Left lung (tissue), 10 donors: ENCODE results near the gene GBE1. TPM values are rescaled to one million over a fixed set of nuclear protein-coding genes. Genes with fewer than 3 reads are reported as not detected.
"Not testable (repeated sequence)": the region's sequence is repeated elsewhere in the genome, so short reads cannot be mapped to it uniquely, and the experiment has no call there.

Experiments
- ATAC-seq: fragments of 200-7000 bp; cut with Tn5 transposase; one replicate; pipeline ENCODE4 v1.9.1; 2020; ENCODE audit warnings: moderate library complexity
- DNase-seq, 4 donors: peaks; one replicate each; pipeline ENCODE4 v3.0.0-alpha.2; 2013 to 2020
- H3K27ac ChIP-seq, 2 donors: fragments of 200-600 bp; sonication (generic) in 1 of 2; one replicate each; pipeline versions ENCODE4 v1.5.0 to v1.8.0; 2020 to 2021
- H3K27me3 ChIP-seq, 2 donors: fragments of 200-600 bp; sonication (generic) in 1 of 2; one replicate each; pipeline versions ENCODE4 v1.5.0 to v1.8.0; 2020 to 2021
- H3K36me3 ChIP-seq, 2 donors: fragments of 200-600 bp; sonication (generic) in 1 of 2; one replicate each; pipeline versions ENCODE4 v1.5.0 to v1.8.0; 2020 to 2021
- H3K4me1 ChIP-seq, 2 donors: fragments of 200-600 bp; one replicate each; pipeline ENCODE4 v1.8.0; 2021
- H3K4me3 ChIP-seq, 2 donors: fragments of 200-600 bp; sonication (generic) in 1 of 2; one replicate each; pipeline versions ENCODE4 v1.5.0 to v1.8.0; 2020 to 2021; ENCODE audit warnings: mild to moderate bottlenecking in 1 of 2
- H3K9me3 ChIP-seq, 2 donors: fragments of 200-600 bp; sonication (generic) in 1 of 2; one replicate each; pipeline versions ENCODE4 v1.5.0 to v1.8.0; 2020 to 2021
- CTCF ChIP-seq, 2 donors: fragments of 200-600 bp; sonication (generic) in 1 of 2; IDR thresholded peaks; one replicate each; pipeline versions ENCODE4 v1.5.0 to v1.8.0; 2021; ENCODE audit warnings: antibody characterized with exemption in 2 of 2
- intact Hi-C, 2 donors: fragments of 100-400 bp; cut with DNase I; formaldehyde crosslinking; loops; one replicate each; pipeline versions ENCODE4 v1.11.2 to v1.14.2; 2022
- polyA plus RNA-seq, 6 donors: library from polyadenylated mRNA; unstranded; fragments of 120-200 nt; gene quantifications; one replicate each; pipeline ENCODE4 v1.2.1, GENCODE V29; 2013; ENCODE audit not compliant: insufficient read length in 6 of 6
- total RNA-seq, 2 donors: library from RNA; stranded (reverse); fragmentation: NEBNext Ultra II Directional; extraction: Animal tissue kit (Norgen Biotek cat#: 25700); gene quantifications; one replicate each; pipeline ENCODE4 v1.2.1, GENCODE V29; 2021
- donor health status: DM: no; HTN: yes; CAD: no.
- donor health status: DM: no; HTN: no; CAD: no.

The GBE1 gene
- total and polyA plus RNA-seq, 8 donors, result 13.3 to 53.1 (median 16.3) TPM

- intact Hi-C loops, result no loop called here
- no peaks in the 10 kb centered on the region for H3K4me1 ChIP-seq
- H3K4me3 ChIP-seq, result no peak overlapping the region
- no peaks in the 10 kb centered on the region for H3K27me3 ChIP-seq
- DNase-seq, result peak in 2 of 4 donors; percentile 35 to 44
- H3K36me3 ChIP-seq, result no peaks in the 10 kb centered on the region
- no peak overlapping the region for H3K27ac ChIP-seq
- peaks cover 0 to 3% of the 10 kb centered on the region in 2 donors for H3K9me3 ChIP-seq
- TF ChIP-seq CTCF (IDR thresholded peaks at IDR 0.05), result no peak
- ATAC-seq, result no peak
These were observed 17.3 kb upstream of the GBE1 start for GRCh38 chr3:81778678-81779182.

- intact Hi-C loops, result no loop called here
These were observed 15.2 kb upstream of the GBE1 start for GRCh38 chr3:81776643-81777042.

GRCh38 chr3:81770710-81771109, 9.3 kb upstream of the GBE1 start:
- no peak overlapping the region for H3K4me3 ChIP-seq
- no peaks in the 10 kb centered on the region for H3K9me3 ChIP-seq
- no peaks in the 10 kb centered on the region for H3K36me3 ChIP-seq
- H3K4me1 ChIP-seq, result no peaks in the 10 kb centered on the region
- no peak for TF ChIP-seq CTCF (IDR thresholded peaks at IDR 0.05)
- intact Hi-C loops, result no loop called here
- DNase-seq, result no peak
- H3K27ac ChIP-seq, result no peak overlapping the region
- ATAC-seq, result no peak
- H3K27me3 ChIP-seq, result no peaks in the 10 kb centered on the region

More at GRCh38 chr3:81776643-81777042, 15.2 kb upstream of the GBE1 start:
- Histone ChIP-seq H3K4me3 (no peak overlapping the region), H3K4me1 (no peaks in the 10 kb centered on the region), H3K27me3 (no peaks in the 10 kb centered on the region), H3K27ac (no peak overlapping the region), H3K36me3 (no peaks in the 10 kb centered on the region), H3K9me3 (peaks cover 0 to 3% of the 10 kb centered on the region in 2 donors)
- ATAC-seq (no peak), DNase-seq (no peak)
- no peak for TF ChIP-seq CTCF (IDR thresholded peaks at IDR 0.05)

- H3K36me3 ChIP-seq, result no peaks in the 10 kb centered on the region
- intact Hi-C loops, result no loop called here
- H3K4me3 ChIP-seq, result no peak overlapping the region
- DNase-seq (no peak), ATAC-seq (no peak)
- H3K4me1 ChIP-seq, result peaks cover 0 to 3% of the 10 kb centered on the region in 2 donors
- no peaks in the 10 kb centered on the region for H3K9me3 ChIP-seq
- no peaks in the 10 kb centered on the region for H3K27me3 ChIP-seq
- TF ChIP-seq CTCF (IDR thresholded peaks at IDR 0.05), result no peak
- H3K27ac ChIP-seq, result no peak overlapping the region
These were observed 7.9 kb upstream of the GBE1 start for GRCh38 chr3:81769299-81769698.

GRCh38 chr3:81767250-81767859, 5.9 kb upstream of the GBE1 start:
- H3K9me3 ChIP-seq, H3K36me3 ChIP-seq, H3K27ac ChIP-seq, intact Hi-C loops, H3K4me1 ChIP-seq, H3K27me3 ChIP-seq, H3K4me3 ChIP-seq, ATAC-seq, DNase-seq: not testable (repeated sequence)

- Histone ChIP-seq H3K4me3 (no peak overlapping the region), H3K27ac (no peak overlapping the region), H3K27me3 (no peaks in the 10 kb centered on the region), H3K9me3 (no peaks in the 10 kb centered on the region), H3K36me3 (no peaks in the 10 kb centered on the region), H3K4me1 (peaks cover 0 to 15% of the 10 kb centered on the region in 2 donors)
- intact Hi-C loops, result no loop called here
- DNase-seq (no peak), ATAC-seq (no peak)
- TF ChIP-seq CTCF (IDR thresholded peaks at IDR 0.05), result no peak
These were observed 4.0 kb upstream of the GBE1 start for GRCh38 chr3:81765400-81765799.
